ENCODE measurements around the gene CDH23. TPM values are rescaled to one million over a fixed set of nuclear protein-coding genes. Genes with fewer than 3 reads are reported as not detected.
"Not testable (repeated sequence)": the region's sequence is repeated elsewhere in the genome, so short reads cannot be mapped to it uniquely, and the experiment has no call there.

The CDH23 gene
- total RNA-seq, 1 experiment from 2014 or later = not detected

- H3K9me2 ChIP-seq (replicated peaks; ENCODE audit: low read length) = no peaks in the 10 kb centered on the region
- H3K9me3 ChIP-seq (ENCODE audit: low read length) = no peaks in the 10 kb centered on the region
- H3K79me2 ChIP-seq (ENCODE audit: low read length) = no peaks in the 10 kb centered on the region
- H4K20me1 ChIP-seq (ENCODE audit: low read length) = no peaks in the 10 kb centered on the region
- H3K4me1 ChIP-seq (ENCODE audit: insufficient read depth, low read length) = no peaks in the 10 kb centered on the region
- H3K4me2 ChIP-seq (ENCODE audit: low read length) = no peak overlapping the region
- TF ChIP-seq CTCF (conservative IDR thresholded peaks at IDR 0.05; ENCODE audit: low read depth, low read length) (no peak), EZH2 (IDR thresholded peaks at IDR 0.05; ENCODE audit: low read length, unreplicated experiment) (no peak), EZH2phosphoT487 (IDR thresholded peaks at IDR 0.05; ENCODE audit: borderline replicate concordance, low read length) (no peak)
- DNase-seq (no peak), ATAC-seq (no peak)
- H3K27me3 ChIP-seq (ENCODE audit: low read length) = no peaks in the 10 kb centered on the region
- no peak overlapping the region for H3K27ac ChIP-seq (ENCODE audit: low read length)
- H2AFZ ChIP-seq (ENCODE audit: low read length) = no peak overlapping the region
- no TSS peak for BruUV-seq (replicated peaks)
- ChIA-PET POLR2A (ENCODE audit: unreplicated experiment) (no interaction called here), CTCF (no interaction called here)
- no peak overlapping the region for H3K4me3 ChIP-seq (ENCODE audit: low read length)
- no peak overlapping the region for H3K9ac ChIP-seq (ENCODE audit: low read length)
- intact Hi-C loops (cut with micrococcal nuclease) = no loop called here
- no peaks in the 10 kb centered on the region for H3K36me3 ChIP-seq (ENCODE audit: low read depth, low read length)
- no peaks in the 10 kb centered on the region for H3F3A ChIP-seq (ENCODE audit: low read length, unreplicated experiment)
These were observed 201.9 kb downstream of the CDH23 start for GRCh38 chr10:71598621-71599055.

- Histone ChIP-seq H2AFZ (ENCODE audit: low read length) (no peak overlapping the region), H3K79me2 (ENCODE audit: low read length) (no peaks in the 10 kb centered on the region), H3K27me3 (ENCODE audit: low read length) (no peaks in the 10 kb centered on the region), H3F3A (ENCODE audit: low read length, unreplicated experiment) (no peaks in the 10 kb centered on the region), H3K36me3 (ENCODE audit: low read depth, low read length) (no peaks in the 10 kb centered on the region), H3K4me2 (ENCODE audit: low read length) (no peak overlapping the region), H3K9ac (ENCODE audit: low read length) (no peak overlapping the region), H3K27ac (ENCODE audit: low read length) (no peak overlapping the region), H3K4me3 (ENCODE audit: low read length) (no peak overlapping the region), H3K9me3 (ENCODE audit: low read length) (no peaks in the 10 kb centered on the region), H3K9me2 (replicated peaks; ENCODE audit: low read length) (no peaks in the 10 kb centered on the region), H4K20me1 (ENCODE audit: low read length) (no peaks in the 10 kb centered on the region), H3K4me1 (ENCODE audit: insufficient read depth, low read length) (no peaks in the 10 kb centered on the region)
- no peak for ATAC-seq
- CTCF ChIA-PET = no interaction called here
- no TSS peak for BruUV-seq (replicated peaks)
- DNase-seq = no peak
- TF ChIP-seq EZH2 (IDR thresholded peaks at IDR 0.05; ENCODE audit: low read length, unreplicated experiment) = no peak
- TF ChIP-seq EZH2phosphoT487 (IDR thresholded peaks at IDR 0.05; ENCODE audit: borderline replicate concordance, low read length) = no peak
- TF ChIP-seq CTCF (conservative IDR thresholded peaks at IDR 0.05; ENCODE audit: low read depth, low read length) = no peak
- intact Hi-C loops (cut with micrococcal nuclease) = no loop called here
- POLR2A ChIA-PET (ENCODE audit: unreplicated experiment) = no interaction called here
These were observed 202.8 kb downstream of the CDH23 start for GRCh38 chr10:71599518-71599917.

GRCh38 chr10:71600242-71600641 lies 203.5 kb downstream of the CDH23 start:
- H3K9me2 ChIP-seq (replicated peaks; ENCODE audit: low read length); H3K79me2 ChIP-seq (ENCODE audit: low read length); DNase-seq; H2AFZ ChIP-seq (ENCODE audit: low read length); H3K27ac ChIP-seq (ENCODE audit: low read length); H3F3A ChIP-seq (ENCODE audit: low read length, unreplicated experiment); intact Hi-C loops (cut with micrococcal nuclease); H3K4me3 ChIP-seq (ENCODE audit: low read length); H3K9me3 ChIP-seq (ENCODE audit: low read length); H3K27me3 ChIP-seq (ENCODE audit: low read length); H3K9ac ChIP-seq (ENCODE audit: low read length); H3K4me1 ChIP-seq (ENCODE audit: insufficient read depth, low read length); BruUV-seq (replicated peaks); ATAC-seq; CTCF ChIA-PET; H3K36me3 ChIP-seq (ENCODE audit: low read depth, low read length); H3K4me2 ChIP-seq (ENCODE audit: low read length); H4K20me1 ChIP-seq (ENCODE audit: low read length): not testable (repeated sequence)
- POLR2A ChIA-PET (ENCODE audit: unreplicated experiment) = interaction anchor here (0.7 kb wide), 1 partner anchor 250 kb away, joined by 29 read pairs; no protein-coding TSS in a partner anchor
